Muscle of back (tissue), 11 donors: Measurements from ENCODE around the gene MBD5. TPM values are rescaled to one million over a fixed set of nuclear protein-coding genes. Genes with fewer than 3 reads are reported as not detected.

Experiments used
- DNase-seq, 3 donors: peaks; one replicate each; pipeline versions ENCODE4 v3.0.0 to v3.0.0-alpha.2; 2013
- polyA plus RNA-seq, 10 donors: library from polyadenylated mRNA; unstranded; fragments of 120-200 nt; gene quantifications; one replicate each; pipeline ENCODE4 v1.2.1, GENCODE V29; 2013; ENCODE audit not compliant: insufficient read length in 10 of 10

MBD5 gene
- polyA plus RNA-seq, 10 donors = 16.4 to 27.5 (median 22.4) TPM

DNA sequence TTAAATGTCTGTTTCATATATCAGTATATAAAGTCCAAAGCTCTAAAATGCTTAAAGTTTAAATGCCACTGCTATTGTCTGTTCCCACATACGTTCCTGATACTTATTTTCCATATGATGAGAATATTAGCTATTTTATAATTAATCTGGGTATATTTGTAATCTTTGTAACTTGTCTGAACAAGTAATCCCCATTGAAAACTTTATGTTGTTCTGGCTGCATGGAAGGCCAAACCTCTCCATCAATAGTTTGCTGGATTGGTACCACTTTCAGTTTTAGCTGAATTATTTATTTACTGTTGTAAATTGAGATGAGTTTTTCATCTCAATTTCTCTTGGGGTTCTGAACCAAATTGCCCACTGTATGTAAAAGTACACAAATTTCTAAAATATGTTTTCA, 1.5 kb downstream of the MBD5 start:
- no peak for DNase-seq

DNA sequence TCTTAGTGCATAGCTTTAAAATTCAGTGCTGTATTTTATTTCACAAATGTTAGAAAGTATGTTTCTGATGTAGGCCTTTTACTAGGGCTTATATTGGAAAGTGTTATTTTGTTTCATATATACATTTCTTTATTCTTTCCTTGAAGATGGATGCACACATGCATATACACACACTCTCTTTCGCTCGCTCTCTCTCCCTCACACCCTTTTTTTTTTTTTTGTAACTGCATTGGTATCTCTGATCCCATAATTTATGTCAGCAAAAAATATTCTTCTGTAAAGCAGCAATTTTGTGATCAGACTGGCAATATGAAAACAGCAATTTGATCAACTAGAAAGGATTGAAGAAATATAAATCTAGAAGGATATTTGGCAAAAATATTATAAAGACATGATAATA, 2.0 kb downstream of the MBD5 start:
- DNase-seq = no peak

- DNase-seq = no peak
These were observed 3.0 kb downstream of the MBD5 start for GRCh38 chr2:148023861-148024260.

DNA sequence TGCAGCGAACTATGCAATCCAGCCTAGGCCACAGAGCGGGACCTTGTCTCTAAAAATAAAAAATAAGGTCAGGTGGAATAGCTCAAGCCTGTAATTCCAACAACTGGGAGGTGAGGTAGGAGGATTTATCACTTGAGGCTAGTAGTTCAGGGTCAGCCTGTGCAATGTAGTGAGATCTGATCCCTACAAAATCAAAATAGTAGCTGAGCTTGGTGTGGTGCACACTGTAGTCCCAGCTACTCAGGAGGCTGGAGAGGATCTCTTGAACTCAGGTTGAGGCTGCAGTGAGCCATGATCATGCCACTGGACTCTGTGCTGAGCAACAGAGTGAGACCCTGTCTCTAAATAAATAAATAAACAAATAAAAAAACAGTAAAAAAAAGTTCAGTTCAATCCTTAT, 5.7 kb downstream of the MBD5 start:
- no peak for DNase-seq

- no peak for DNase-seq
These were observed 6.9 kb downstream of the MBD5 start for GRCh38 chr2:148027822-148028221.

GRCh38 chr2:148028781-148029180, 7.9 kb downstream of the MBD5 start:
- DNase-seq = no peak

GRCh38 chr2:148031152-148031551, 10.3 kb downstream of the MBD5 start:
- DNase-seq = no peak

DNA sequence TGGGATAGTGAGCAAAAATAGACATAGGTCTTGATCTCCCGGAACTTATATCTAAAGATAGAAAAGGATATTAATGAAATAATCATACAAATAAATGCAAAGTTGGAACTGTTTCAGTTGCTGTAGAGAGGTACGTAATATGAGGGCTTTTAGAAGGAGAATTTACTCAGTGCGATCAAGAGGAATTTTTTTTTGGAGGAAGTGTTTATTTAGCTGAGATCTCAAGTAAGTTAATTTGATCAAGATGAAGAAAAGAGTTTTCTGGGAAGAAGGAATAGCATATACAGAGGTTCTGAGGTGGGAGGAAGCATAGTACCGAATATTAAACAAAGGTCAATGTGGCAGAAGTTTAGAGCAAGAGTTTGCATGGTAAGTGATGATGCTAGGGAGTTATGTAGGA, 11.3 kb downstream of the MBD5 start:
- no peak for DNase-seq

DNA sequence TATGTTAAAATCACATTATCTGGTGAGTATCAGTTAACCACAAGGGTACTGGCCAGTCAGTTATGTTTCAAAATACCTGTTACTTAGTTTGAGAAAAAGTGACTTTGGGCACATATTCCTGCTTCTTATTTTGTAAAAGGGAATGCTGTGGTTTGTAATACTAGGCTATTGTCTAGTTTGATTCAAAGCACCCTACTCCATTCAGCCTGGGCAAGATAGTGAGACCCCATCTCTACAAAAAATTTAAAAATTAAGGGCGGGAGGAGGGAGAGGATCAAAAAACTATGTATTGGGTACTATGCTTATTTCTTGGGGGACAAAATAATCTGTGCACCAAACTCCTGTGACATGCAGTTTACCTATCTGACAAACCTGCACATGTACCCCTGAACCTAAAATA, 18.9 kb downstream of the MBD5 start:
- DNase-seq = no peak

GRCh38 chr2:148042219-148042618, 21.3 kb downstream of the MBD5 start:
- peak in 1 of 3 donors; percentile 7 for DNase-seq

DNA sequence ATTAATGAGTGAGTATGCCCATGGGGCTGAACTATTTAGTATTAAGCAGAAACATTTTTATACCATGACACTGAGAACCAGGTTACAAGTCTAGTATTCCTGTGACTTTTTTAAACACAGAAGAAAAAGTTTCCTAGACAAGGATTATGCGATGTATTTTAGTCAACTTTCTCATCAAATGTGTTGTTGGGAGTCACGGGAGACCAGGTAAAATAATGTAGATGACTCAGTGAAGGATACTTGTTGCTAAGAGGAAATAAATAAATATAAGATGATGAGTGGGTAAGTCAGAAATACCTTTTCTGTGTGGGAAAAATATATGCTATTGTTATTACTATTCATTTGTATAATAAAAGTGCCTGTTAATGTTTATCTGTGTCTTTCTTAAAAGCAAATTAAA, 23.4 kb downstream of the MBD5 start:
- DNase-seq = no peak

DNA sequence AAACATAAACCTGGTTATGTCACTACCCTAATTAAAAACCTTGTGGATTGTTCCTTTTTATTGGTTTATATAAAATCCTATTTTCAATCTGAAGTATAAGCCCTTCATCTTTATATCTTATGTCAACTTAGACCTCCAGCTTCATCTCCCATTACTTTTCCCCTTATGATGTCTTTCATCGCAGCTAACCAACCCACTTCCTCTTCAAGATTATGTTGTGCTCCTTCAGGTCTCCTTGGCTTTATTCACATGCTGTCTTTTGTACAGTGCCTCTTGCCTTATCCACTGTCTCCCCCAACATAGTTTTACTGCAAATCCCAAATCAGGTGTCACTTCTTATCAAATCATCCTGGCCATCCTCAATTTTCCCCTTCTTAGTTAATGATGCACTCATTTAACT, 25.9 kb downstream of the MBD5 start:
- no peak for DNase-seq

DNA sequence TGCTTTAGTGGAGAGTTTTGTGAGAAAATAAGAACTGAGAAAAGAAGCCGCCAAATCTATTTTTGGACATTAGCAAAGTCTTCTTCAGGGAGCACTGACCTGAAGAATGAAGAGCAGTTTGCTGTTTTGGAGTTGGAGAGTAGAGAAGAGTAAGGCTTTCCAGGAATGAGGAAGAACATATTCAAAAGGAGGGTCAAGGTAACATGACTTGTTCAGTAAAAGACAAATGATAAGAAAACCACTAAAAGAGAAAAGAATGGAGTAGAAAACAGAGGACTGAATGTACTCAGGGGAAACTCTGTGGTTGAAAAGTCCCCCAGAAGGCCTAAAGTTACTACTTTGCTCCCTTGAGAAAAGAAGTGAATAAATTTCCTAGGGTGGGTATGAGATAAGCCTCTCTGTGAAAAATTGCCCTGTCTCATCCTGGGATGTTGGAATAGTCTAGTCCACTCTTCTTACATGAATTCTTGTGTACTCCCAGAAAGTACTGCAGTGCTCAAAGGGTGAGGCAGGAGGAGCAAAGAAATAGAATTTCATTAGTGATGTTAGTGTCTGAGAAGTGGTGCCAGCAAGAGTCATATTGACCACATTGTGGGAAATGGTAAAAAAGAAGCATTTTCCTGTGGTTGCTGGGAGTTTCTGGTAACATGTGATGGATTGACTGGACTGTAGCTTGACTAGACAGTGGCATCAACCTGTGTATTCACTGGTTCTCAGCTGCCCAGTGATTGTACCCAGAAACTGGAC, 27.8 kb downstream of the MBD5 start:
- DNase-seq = no peak

DNA sequence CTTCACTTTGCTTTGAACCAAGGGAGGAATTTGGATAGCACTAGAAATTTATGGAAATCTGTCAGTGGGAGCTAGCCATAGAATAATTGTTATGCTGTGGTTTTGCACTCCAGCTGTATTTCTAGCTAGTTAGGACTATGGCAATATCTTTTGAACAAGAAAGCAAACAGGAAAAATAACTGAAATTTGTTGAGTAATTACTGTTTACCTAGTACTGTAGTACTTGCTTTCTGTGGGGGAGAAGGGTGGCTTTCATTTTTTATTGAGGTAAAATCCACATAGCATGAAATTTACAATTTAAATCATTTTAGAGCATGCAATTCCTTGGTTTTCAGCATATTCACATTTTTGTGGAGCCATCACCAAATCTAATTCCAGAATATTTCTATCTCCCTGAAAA, 28.4 kb downstream of the MBD5 start:
- DNase-seq = no peak

GRCh38 chr2:148052687-148053086, 31.8 kb downstream of the MBD5 start:
- DNase-seq = no peak

GRCh38 chr2:148058641-148059040, 37.8 kb downstream of the MBD5 start:
- no peak for DNase-seq

DNA sequence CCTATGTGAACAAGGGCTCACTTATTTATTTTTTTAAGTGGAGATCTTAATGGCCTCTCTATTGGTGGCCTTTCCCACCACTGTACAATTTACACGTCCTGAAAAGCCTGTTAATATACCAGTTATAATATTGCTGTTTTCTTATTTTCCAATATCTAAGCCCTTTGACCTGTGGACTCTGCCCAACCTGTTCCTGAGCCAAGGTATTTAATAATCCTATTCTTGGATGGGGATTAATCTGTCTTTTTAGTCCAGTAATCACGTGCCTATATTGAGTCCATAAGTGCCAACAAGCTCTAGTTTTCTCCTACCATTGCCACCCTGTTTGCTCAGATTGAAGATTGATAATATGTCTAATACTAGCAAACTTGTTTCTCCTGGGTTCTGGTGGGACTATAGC, 42.7 kb downstream of the MBD5 start:
- DNase-seq = no peak

- DNase-seq = no peak
These were observed 45.0 kb downstream of the MBD5 start for GRCh38 chr2:148065936-148066335.

DNA sequence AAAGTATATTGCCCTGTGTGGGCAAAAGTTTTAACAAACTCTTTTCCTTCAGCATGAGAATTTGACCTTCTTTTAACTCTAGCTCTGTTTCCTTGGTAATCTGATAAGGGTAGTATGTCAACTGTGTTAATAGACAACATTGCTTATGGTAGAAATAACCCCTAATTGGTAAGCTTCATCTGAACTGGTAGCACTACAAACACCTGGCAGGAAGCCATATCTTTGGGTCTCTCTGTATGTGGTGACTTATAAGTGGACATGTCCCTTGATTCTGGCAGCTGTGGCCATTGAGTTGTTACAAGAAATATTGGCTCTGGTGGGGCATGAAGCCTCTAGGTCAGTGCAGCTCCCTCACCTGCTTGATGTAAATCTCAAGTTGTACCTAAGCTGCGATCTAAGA, 46.9 kb downstream of the MBD5 start:
- DNase-seq = no peak

DNA sequence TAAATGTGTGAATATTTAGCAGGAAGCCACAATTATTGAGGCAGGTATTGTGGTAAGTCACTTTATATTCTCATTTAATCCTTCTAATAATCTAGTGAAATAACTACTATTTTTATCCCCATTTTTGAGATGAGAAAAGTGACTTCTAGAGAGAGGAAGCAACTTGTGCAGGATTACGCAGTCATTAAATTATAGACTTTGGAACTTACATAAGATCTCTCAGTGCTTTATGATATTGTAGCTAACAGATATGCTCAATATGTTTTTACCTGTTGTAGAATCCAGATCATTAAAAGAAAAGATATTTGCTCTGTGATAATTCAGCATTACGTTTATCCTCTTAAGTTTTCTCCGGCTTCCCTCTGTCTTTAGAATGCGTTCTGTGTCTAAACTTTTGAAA, 50.5 kb downstream of the MBD5 start:
- DNase-seq = no peak

- no peak for DNase-seq
These were observed 75.1 kb downstream of the MBD5 start for GRCh38 chr2:148096012-148096411.

- DNase-seq = no peak
These were observed 81.8 kb downstream of the MBD5 start for GRCh38 chr2:148102641-148103040.

- no peak for DNase-seq
These were observed 83.1 kb downstream of the MBD5 start for GRCh38 chr2:148103946-148104345.

- no peak for DNase-seq
These were observed 85.4 kb downstream of the MBD5 start for GRCh38 chr2:148106331-148106730.
